Measurements from ENCODE around the gene ATM. TPM values are rescaled to one million over a fixed set of nuclear protein-coding genes. Genes with fewer than 3 reads are reported as not detected.

Gene ATM
- total and polyA plus RNA-seq, 8 donors, result 69.1 to 99.9 (median 91.3) TPM

DNA sequence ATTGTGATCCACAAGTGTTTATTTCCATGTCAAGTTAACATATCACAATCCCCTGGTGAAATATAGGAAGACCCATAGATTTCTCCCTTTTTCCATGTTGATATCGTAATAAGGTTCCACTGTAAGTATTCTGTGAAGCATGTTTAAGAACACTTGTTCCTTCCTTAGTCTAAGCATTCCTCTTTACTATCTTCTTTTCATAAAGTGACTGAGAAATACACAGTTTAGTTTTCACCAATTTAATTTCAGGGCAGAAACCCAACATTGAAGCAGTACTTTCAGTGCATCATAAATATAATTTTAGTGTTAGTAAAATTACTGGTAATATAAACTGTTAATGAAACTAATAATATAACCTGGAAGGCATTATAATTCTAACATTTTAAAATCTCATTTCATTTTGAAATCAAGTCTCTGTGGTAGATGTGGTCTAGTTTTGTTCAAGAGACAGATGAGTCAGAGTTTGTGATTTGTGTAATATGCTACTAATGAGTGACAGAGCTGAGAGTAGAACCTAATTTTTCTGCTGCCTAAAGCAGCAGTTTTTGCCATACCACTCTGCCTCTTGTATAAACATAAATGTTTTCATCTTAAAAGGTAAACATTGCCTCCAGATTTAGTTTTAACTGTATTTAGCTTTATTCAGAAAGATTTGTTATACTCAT is 79.4 kb downstream of the ATM start:
- no peak for DNase-seq
- peaks cover 0 to 93% of the 10 kb centered on the region in 2 donors for H3K36me3 ChIP-seq
- intact Hi-C loops (cut with DNase I), result no loop called here

DNA sequence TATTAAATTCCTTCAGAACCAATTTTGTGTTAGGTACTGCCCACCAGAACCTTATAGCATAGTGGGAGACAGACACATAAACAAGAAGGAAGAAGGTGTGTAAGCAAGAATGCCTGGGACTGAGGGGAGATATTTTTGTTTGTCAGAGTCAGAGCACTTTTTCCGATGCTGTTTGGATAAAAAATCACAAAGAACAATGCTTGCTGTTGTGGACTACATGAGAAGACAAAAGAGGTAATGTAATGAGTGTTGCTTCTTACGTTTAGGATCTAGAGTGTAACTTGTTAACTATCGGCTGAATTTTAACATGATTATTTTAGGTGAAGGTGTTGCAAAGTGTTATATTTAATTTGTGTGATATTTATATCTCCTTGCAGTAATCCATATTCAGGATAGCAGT is 84.9 kb downstream of the ATM start:
- ATAC-seq (no peak), DNase-seq (no peak)
- Histone ChIP-seq H3K36me3 (peaks cover 0 to 92% of the 10 kb centered on the region in 2 donors), H3K27ac (no peak overlapping the region), H3K4me1 (no peaks in the 10 kb centered on the region), H3K27me3 (no peaks in the 10 kb centered on the region), H3K4me3 (no peak overlapping the region), H3K9me3 (no peaks in the 10 kb centered on the region)
- intact Hi-C loops (cut with DNase I), result no loop called here
- TF ChIP-seq, protein P1, sequence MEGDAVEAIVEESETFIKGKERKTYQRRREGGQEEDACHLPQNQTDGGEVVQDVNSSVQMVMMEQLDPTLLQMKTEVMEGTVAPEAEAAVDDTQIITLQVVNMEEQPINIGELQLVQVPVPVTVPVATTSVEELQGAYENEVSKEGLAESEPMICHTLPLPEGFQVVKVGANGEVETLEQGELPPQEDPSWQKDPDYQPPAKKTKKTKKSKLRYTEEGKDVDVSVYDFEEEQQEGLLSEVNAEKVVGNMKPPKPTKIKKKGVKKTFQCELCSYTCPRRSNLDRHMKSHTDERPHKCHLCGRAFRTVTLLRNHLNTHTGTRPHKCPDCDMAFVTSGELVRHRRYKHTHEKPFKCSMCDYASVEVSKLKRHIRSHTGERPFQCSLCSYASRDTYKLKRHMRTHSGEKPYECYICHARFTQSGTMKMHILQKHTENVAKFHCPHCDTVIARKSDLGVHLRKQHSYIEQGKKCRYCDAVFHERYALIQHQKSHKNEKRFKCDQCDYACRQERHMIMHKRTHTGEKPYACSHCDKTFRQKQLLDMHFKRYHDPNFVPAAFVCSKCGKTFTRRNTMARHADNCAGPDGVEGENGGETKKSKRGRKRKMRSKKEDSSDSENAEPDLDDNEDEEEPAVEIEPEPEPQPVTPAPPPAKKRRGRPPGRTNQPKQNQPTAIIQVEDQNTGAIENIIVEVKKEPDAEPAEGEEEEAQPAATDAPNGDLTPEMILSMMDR (IDR thresholded peaks at IDR 0.05), result no peak

More for the DNA sequence above, 79.4 kb downstream of the ATM start:
- Histone ChIP-seq H3K27me3 (no peaks in the 10 kb centered on the region), H3K27ac (no peak overlapping the region), H3K4me3 (no peak overlapping the region), H3K4me1 (no peaks in the 10 kb centered on the region), H3K9me3 (no peaks in the 10 kb centered on the region)
- TF ChIP-seq, protein P1 (IDR thresholded peaks at IDR 0.05), result no peak
- ATAC-seq, result no peak

DNA sequence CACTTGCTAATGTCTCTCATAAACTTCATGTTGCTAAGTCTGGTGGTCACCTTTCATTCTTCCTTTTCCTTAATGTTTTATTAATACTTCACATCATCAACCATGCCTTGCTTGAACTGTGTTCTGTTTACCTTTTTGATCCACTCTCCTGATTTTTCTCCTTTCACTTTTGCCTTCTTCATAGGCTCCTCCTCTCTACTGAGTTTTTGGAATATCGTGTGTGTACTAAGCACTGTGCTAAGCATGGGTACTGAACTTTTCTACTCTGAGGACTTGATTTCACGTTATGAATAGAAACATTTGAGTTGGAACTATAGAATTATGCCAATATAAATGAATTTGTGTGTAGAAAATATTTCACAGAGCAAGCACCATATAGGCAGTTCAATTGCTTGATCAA is 90.6 kb downstream of the ATM start:
- Histone ChIP-seq H3K4me1 (no peaks in the 10 kb centered on the region), H3K36me3 (peaks cover 0 to 80% of the 10 kb centered on the region in 2 donors)
- intact Hi-C loops (cut with DNase I), result no loop called here

DNA sequence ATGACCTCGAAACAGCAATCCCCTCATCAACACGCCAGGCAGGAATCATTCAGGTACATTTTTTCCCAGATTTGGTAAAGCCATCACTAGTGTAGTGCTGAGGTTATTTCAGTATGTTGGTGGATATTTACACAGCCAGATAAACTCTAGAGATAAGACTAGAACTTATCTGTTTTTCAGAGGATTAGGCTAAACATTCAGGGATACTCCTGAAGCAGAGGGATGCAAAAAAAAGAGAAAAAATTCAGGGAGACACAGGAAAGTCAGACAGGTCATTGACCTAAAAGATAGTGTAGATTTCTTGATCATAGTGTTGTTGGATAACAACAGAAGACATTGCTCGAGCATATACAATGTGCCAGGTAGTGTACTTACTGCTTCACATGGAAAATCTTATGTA is 93.2 kb downstream of the ATM start:
- Histone ChIP-seq H3K9me3 (no peaks in the 10 kb centered on the region), H3K27ac (no peak overlapping the region), H3K27me3 (no peaks in the 10 kb centered on the region), H3K4me3 (no peak overlapping the region), H3K4me1 (no peaks in the 10 kb centered on the region), H3K36me3 (peaks cover 0 to 80% of the 10 kb centered on the region in 2 donors)
- TF ChIP-seq, protein P1 (IDR thresholded peaks at IDR 0.05), result no peak
- DNase-seq (no peak), ATAC-seq (no peak)
- intact Hi-C loops (cut with DNase I), result no loop called here

More for the DNA sequence above, 90.6 kb downstream of the ATM start:
- ATAC-seq (no peak), DNase-seq (no peak)
- no peaks in the 10 kb centered on the region for H3K27me3 ChIP-seq
- no peak overlapping the region for H3K27ac ChIP-seq
- no peak overlapping the region for H3K4me3 ChIP-seq
- TF ChIP-seq, protein P1 (IDR thresholded peaks at IDR 0.05), result no peak
- no peaks in the 10 kb centered on the region for H3K9me3 ChIP-seq

DNA sequence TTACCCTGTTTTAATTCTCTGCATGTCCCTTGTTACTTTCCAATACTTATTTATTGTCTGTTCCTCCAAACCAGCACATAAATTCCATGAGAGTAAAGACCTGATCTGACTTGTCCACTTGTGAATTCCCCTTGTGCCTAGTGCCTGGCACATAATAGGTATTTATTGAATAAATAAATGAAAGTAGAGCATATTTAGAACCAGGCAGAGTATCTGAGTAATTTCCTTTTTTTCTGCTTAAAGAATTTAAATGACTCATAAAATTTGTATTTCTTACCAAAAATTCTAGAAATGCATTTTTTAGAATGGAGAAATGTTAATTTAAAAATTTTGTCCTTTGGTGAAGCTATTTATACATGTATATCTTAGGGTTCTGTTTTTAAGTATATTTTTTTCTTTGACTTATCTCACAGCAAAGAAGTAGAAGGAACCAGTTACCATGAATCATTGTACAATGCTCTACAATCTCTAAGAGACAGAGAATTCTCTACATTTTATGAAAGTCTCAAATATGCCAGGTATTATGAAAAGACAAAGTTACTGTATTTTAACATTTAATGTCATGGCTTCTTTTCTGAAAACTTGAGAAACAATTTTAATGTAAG is 96.8 kb downstream of the ATM start:
- intact Hi-C loops (cut with DNase I), result no loop called here
- no peak overlapping the region for H3K27ac ChIP-seq
- no peaks in the 10 kb centered on the region for H3K4me1 ChIP-seq
- DNase-seq (no peak), ATAC-seq (no peak)
- H3K27me3 ChIP-seq, result no peaks in the 10 kb centered on the region
- peaks cover 0 to 87% of the 10 kb centered on the region in 2 donors for H3K36me3 ChIP-seq
- H3K9me3 ChIP-seq, result no peaks in the 10 kb centered on the region
- no peak overlapping the region for H3K4me3 ChIP-seq
- TF ChIP-seq, protein P1 (IDR thresholded peaks at IDR 0.05), result no peak

All from left lung (tissue), 10 donors.